ENCODE data around the gene SIX5.

SIX5 gene

DNA sequence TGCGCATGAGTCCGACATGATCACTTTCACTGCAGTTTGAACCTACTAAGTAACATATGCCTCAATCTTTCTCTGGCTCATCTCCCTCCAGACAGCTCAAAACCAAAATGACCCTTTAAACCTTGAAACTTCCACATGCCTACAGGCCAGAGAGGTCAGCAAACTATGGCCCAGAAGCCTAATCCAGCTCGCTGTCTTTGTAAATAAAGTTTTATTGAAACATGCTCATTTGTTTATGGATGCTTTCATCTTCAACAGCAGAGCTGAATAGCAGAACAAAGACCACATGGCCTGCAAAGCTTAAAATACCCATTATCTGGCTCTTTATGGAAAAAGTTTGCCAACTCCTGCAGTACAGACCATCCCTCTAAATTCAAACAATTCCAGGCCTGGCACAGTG is 53.9 kb downstream of the SIX5 start:
- no peaks in the 10 kb centered on the region for H3K9me3 ChIP-seq
- DNase-seq, result no peak
- no peak overlapping the region for H3K27ac ChIP-seq
- peaks cover 0 to 20% (median 10%) of the 10 kb centered on the region in 4 donors for H3K4me1 ChIP-seq
- no peaks in the 10 kb centered on the region for H3K27me3 ChIP-seq
- peaks cover 10 to 30% (median 23%) of the 10 kb centered on the region in 3 donors for H3K36me3 ChIP-seq
- intact Hi-C loops (cut with DNase I; ENCODE audit: low total_unique reads), result loop anchor here (10.0 kb wide), 1 partner anchor 50 kb away; the partner anchor contains the start of gene SIX5
- H3K4me3 ChIP-seq, result no peak overlapping the region
- TF ChIP-seq, protein P1, sequence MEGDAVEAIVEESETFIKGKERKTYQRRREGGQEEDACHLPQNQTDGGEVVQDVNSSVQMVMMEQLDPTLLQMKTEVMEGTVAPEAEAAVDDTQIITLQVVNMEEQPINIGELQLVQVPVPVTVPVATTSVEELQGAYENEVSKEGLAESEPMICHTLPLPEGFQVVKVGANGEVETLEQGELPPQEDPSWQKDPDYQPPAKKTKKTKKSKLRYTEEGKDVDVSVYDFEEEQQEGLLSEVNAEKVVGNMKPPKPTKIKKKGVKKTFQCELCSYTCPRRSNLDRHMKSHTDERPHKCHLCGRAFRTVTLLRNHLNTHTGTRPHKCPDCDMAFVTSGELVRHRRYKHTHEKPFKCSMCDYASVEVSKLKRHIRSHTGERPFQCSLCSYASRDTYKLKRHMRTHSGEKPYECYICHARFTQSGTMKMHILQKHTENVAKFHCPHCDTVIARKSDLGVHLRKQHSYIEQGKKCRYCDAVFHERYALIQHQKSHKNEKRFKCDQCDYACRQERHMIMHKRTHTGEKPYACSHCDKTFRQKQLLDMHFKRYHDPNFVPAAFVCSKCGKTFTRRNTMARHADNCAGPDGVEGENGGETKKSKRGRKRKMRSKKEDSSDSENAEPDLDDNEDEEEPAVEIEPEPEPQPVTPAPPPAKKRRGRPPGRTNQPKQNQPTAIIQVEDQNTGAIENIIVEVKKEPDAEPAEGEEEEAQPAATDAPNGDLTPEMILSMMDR (IDR thresholded peaks at IDR 0.05), result no peak
